T-helper 2 cell treated with Interferon-gamma antibody and Interleukin-4, amounts not matched to agents 5 μg/mL and 100 μg/mL, for 36 hours (primary cell): ENCODE results near the gene CCT8L2.
"Not testable (repeated sequence)": the region's sequence is repeated elsewhere in the genome, so short reads cannot be mapped to it uniquely, and the experiment has no call there.

Experiments
- DNase-seq: peaks from one replicate; pipeline ENCODE4 v3.0.0; 2021; ENCODE audit warnings: low spot score
- H3K27ac Mint-ChIP-seq: one replicate; pipeline ENCODE4 v1.8.0; 2021; ENCODE audit warnings: mild to moderate bottlenecking, mixed read lengths
- H3K27me3 Mint-ChIP-seq: one replicate; pipeline ENCODE4 v1.8.0; 2021; ENCODE audit warnings: low read depth, mixed read lengths
- H3K36me3 Mint-ChIP-seq: one replicate; pipeline ENCODE4 v1.8.0; 2021; ENCODE audit warnings: low read depth, mixed read lengths
- H3K4me1 Mint-ChIP-seq: one replicate; pipeline ENCODE4 v1.8.0; 2021; ENCODE audit warnings: low read depth, mixed read lengths
- H3K4me3 Mint-ChIP-seq: one replicate; pipeline ENCODE4 v1.8.0; 2022; ENCODE audit warnings: mild to moderate bottlenecking, moderate library complexity, mixed read lengths
- H3K9me3 Mint-ChIP-seq: one replicate; pipeline ENCODE4 v1.8.0; 2021; ENCODE audit warnings: mixed read lengths

Gene CCT8L2

DNA sequence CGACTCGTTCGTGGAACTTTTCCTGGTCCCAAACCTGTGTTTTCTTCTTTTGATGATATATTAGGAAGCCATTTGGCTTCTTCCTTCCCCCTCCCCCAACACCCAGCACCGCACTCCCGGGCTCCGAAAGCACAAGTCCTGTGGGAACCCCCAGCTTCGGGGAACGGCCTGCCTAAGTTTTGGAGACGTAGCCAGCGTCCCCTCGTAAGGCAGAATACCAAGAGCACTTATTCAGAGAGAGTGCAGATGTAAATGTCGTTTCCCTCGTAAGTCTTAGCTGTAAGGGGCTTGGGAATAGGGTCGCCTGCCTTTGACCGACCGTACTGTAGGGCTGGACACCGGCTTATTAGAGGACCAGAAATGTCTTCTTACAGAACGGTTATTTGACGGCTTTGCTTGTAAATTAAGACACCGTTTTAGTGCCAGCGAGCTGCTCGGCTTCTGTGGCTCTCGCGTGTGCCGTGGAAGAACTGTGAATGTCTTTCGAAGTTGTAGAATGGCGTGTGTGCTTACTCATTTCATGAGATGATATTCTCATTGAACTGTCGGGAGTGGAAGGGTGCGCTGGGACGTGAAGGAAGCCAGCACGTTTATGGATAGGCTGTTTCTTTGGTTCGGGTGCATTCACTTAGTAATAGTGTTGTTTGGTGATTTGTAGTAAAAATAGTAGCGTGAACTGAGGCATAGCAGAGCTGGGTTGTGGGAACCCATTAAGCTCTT, 10.3 kb upstream of the CCT8L2 start:
- not testable (repeated sequence) for DNase-seq, H3K27ac Mint-ChIP-seq, H3K4me1 Mint-ChIP-seq, H3K36me3 Mint-ChIP-seq, H3K9me3 Mint-ChIP-seq
- H3K27me3 Mint-ChIP-seq, result peaks cover 38% of the 10 kb centered on the region
- peak overlapping the region; percentile 35 for H3K4me3 Mint-ChIP-seq

DNA sequence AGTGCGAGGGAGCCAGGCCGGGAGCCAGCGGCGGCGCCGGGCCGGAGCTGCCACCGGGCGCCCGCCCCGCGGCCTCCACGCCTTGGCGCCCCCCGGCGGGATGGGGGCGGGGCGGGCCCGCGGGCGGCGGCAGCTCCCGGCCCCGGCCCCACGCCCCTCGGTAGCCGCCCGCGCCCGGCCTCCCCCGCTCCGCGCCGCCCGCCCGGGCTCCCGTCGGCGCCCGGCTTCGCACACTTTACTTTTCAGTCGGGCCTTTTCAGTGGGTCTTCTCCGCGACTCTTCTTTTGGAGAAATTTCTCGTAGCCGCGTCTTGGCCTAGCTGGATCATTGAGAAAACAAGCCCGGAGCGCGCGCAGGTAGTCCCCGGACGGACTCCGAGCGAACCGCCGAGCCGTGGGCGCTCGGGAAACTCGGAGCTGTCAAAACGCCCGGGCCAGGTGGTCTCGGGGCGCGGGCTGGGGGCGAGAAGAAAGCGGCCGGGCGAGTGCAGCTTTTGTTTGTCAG, 9.7 kb upstream of the CCT8L2 start:
- not testable (repeated sequence) for H3K9me3 Mint-ChIP-seq, H3K4me1 Mint-ChIP-seq, H3K4me3 Mint-ChIP-seq, H3K36me3 Mint-ChIP-seq, DNase-seq, H3K27ac Mint-ChIP-seq
- peaks cover 38% of the 10 kb centered on the region for H3K27me3 Mint-ChIP-seq

DNA sequence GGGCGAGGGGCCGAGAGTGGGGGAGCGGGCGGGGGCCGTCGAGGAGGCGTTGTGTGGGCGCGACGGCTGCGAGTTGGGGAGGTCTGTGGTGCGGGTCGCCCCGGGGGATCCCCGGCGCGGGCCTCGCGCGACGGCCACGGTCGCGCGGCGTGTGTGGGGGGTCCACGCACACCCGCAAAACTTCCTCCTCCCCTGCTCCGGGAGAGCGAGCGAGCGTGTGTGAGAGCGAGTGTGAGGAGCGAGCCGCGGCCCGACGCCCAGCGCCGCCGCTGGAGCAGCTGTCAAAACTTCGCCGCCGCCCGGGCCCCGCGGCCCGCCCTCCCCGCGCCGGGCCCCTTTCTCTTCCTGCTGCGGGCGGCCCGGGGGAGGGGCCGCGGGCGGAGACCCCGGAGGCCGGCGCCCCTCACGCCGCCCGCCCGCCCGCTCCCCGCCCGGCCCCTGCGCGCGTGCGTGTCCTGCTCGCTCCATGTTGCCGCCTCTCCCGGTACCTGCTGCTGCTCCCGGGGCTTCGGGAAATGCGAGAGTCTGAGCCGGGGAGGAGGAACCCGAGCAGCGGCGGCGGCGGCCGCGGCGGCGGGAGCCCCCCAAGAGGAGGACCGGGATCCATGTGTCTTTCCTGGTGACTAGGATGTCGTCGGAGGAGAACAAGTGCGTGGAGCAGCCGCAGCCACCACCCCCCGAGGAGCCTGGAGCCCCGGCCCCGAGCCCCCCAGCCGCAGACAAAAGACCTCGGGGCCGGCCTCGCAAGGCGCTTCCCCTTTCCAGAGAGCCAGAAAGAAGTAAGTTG, 9.0 kb upstream of the CCT8L2 start:
- H3K4me3 Mint-ChIP-seq, result no peak overlapping the region
- H3K36me3 Mint-ChIP-seq, result no peaks in the 10 kb centered on the region
- H3K9me3 Mint-ChIP-seq, result no peaks in the 10 kb centered on the region
- peaks cover 38% of the 10 kb centered on the region for H3K27me3 Mint-ChIP-seq
- H3K27ac Mint-ChIP-seq, result no peak overlapping the region
- DNase-seq, result no peak
- H3K4me1 Mint-ChIP-seq, result peaks cover 3% of the 10 kb centered on the region

DNA sequence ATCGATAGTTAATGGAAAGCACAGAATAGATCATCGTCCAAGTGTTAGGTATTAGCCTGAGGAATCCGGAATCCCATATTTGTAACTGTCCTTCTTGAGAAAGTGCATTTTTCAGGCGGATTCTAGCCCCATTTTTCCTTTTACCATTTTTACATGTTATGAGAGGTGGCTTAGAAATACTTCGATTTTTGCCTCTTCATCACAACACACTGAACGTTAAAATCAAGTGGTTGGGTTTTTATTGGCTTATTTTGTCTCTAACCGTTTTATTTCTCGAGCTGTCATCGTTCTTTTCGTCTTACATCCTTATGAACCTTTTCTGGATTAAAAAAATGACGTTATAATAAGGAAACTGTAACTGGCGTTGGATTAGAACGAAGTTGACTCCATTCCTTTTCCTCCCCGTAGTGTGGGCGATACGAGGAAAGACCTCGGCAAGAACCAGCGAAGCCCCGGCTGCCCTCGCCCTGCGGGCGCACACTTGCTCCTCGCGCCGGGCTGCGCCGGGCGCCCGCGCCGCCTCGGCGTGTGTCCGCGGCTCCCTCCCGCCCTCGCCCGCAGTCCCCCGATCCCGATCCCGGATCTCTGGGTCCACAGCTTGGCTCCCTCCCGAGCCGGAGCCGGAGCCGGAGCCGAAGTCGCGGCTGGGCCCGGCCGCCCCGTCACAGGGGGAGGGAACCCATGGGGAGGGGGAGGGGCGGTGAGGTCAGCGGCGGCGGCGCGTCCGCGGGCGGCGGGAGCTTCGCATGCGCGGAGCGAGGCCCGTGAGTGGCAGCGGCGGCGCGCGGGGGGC, 8.2 kb upstream of the CCT8L2 start:
- H3K36me3 Mint-ChIP-seq, H3K4me1 Mint-ChIP-seq, H3K9me3 Mint-ChIP-seq: not testable (repeated sequence)
- H3K27ac Mint-ChIP-seq, result peak overlapping the region; percentile 26
- peaks cover 38% of the 10 kb centered on the region for H3K27me3 Mint-ChIP-seq
- peak overlapping the region; percentile 60 for H3K4me3 Mint-ChIP-seq
- peak; percentile 19 for DNase-seq

DNA sequence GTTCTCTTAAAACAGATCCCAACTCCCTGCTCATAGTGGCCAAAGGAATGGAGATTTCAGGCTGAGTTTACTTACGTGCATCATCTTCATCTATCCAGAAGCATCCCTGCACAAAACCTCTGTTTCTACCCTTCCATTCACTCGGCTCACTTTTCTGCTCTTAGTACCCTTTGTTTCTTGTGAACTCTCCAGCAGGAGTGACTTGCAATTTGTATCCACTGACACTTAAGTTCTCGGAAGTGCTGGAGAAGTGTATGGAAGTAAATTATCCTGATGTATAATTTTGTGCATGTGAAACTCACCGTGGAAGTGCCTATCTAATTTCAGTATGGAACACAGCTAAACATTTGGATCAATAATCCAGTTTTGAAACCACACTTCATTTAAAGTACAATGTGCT, 7.0 kb upstream of the CCT8L2 start:
- H3K9me3 Mint-ChIP-seq, H3K36me3 Mint-ChIP-seq, H3K27ac Mint-ChIP-seq, H3K4me3 Mint-ChIP-seq, DNase-seq, H3K4me1 Mint-ChIP-seq: not testable (repeated sequence)
- H3K27me3 Mint-ChIP-seq, result peaks cover 36% of the 10 kb centered on the region

DNA sequence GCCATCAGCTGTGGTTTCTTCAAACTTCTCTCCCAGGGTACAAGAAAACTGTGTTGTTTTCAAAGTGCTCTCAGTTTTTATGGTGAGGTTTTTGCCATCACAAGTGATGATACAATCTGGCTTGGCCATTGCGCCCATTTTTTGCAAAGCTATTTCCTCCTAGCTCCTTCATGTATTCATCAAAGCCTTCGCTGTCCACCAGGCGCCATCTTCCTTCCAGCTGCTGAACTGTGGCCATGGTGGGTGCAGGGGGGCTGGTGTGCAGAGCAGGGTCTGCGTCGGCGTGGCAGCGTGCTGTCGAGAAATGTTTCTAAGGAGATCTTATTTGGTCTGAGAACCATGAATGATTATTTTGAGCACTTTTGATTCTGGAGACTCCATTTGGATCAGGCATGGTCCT, 2.6 kb upstream of the CCT8L2 start:
- H3K36me3 Mint-ChIP-seq, H3K4me3 Mint-ChIP-seq, DNase-seq, H3K27ac Mint-ChIP-seq, H3K4me1 Mint-ChIP-seq, H3K9me3 Mint-ChIP-seq: not testable (repeated sequence)
- H3K27me3 Mint-ChIP-seq, result peaks cover 11% of the 10 kb centered on the region

DNA sequence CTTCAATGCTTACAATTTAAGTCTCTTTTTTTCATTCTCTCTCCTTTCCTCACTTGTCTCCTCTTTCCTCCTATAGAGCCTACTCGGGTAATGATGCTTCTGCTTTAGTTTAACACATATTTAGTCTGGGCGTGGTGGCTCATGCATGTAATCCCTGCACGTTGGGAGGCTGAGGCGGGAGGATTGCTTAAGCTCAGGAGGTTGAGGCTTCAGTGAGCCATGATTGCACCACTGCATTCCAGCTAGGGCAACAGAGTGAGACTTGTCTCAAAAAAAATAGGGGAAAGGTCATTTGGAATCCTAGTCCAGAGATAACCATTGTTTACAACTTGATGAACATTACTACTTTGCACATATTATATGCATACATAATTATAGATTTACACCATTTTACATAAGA, 1.4 kb upstream of the CCT8L2 start:
- no peaks in the 10 kb centered on the region for H3K27me3 Mint-ChIP-seq
- no peak overlapping the region for H3K27ac Mint-ChIP-seq
- H3K4me1 Mint-ChIP-seq, result no peaks in the 10 kb centered on the region
- no peak overlapping the region for H3K4me3 Mint-ChIP-seq
- DNase-seq, result no peak
- no peaks in the 10 kb centered on the region for H3K36me3 Mint-ChIP-seq
- no peaks in the 10 kb centered on the region for H3K9me3 Mint-ChIP-seq

DNA sequence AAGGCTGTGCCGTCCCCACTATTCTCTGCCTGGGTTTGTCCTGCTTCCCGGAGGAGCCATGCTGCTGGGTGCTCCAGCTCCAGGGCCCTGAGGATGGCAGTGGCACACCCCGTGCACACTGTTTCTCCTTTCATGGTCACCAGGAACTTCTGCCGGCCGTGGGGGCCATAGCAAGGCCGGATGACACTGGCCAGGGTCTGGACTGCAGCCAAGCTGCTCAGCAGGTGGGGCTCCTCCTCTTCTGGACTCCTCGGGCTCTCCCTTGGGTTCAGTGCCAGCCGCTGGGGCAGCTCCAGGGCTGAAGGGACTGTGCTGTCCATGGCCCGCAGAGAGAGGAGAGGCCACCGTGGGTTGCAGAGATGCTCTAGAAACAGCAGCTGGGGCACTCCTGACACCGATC, 379 bp downstream of the CCT8L2 start:
- not testable (repeated sequence) for H3K9me3 Mint-ChIP-seq, H3K4me1 Mint-ChIP-seq, H3K4me3 Mint-ChIP-seq

DNA sequence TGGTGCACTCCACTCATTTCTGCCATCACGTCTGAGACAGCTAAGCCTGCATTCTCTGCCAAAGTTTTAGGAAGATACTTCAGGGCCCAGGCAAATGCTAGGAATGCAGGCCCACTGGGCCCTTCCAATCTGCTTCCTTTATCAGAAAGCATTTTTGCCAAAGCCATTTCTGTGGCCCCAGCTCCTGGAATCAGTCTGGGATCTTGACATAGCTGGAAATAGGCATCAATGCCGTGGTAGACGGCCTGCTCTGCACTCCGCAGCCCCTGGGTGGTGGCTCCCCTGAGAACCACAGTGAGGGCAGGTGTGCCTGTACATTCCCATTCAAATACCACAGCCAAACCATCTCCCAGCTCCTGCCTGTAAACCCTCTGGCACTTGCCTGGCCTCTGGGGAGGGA, 1.5 kb downstream of the CCT8L2 start:
- H3K36me3 Mint-ChIP-seq, result not testable (repeated sequence)

More for the DNA sequence above, 379 bp downstream of the CCT8L2 start:
- not testable (repeated sequence) for H3K27me3 Mint-ChIP-seq, H3K36me3 Mint-ChIP-seq, DNase-seq, H3K27ac Mint-ChIP-seq

DNA sequence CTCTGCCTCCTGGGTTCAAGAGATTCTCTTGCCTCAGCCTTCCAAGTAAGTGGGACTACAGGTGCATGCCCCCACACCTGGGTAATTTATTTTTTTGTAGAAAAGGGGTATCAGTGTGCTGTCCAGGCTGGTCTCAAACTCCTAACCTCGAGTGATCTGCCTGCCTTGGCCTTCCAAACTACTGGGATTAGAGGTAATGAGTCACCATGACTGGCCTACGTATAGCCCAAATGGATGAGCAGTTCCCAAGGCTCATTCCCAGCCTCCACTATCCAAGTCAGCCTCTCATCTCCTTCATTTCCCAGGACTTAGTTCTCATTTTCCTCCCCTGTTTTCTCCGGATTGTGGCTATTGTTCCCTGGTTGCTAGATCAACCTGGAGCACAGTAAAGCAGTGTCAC, 5.6 kb downstream of the CCT8L2 start:
- no peaks in the 10 kb centered on the region for H3K4me1 Mint-ChIP-seq
- no peak overlapping the region for H3K27ac Mint-ChIP-seq
- no peaks in the 10 kb centered on the region for H3K9me3 Mint-ChIP-seq
- H3K4me3 Mint-ChIP-seq, result no peak overlapping the region
- H3K36me3 Mint-ChIP-seq, result no peaks in the 10 kb centered on the region
- DNase-seq, result no peak
- no peaks in the 10 kb centered on the region for H3K27me3 Mint-ChIP-seq

More for the DNA sequence above, 1.5 kb downstream of the CCT8L2 start:
- DNase-seq, H3K27me3 Mint-ChIP-seq, H3K9me3 Mint-ChIP-seq, H3K4me3 Mint-ChIP-seq, H3K27ac Mint-ChIP-seq, H3K4me1 Mint-ChIP-seq: not testable (repeated sequence)

DNA sequence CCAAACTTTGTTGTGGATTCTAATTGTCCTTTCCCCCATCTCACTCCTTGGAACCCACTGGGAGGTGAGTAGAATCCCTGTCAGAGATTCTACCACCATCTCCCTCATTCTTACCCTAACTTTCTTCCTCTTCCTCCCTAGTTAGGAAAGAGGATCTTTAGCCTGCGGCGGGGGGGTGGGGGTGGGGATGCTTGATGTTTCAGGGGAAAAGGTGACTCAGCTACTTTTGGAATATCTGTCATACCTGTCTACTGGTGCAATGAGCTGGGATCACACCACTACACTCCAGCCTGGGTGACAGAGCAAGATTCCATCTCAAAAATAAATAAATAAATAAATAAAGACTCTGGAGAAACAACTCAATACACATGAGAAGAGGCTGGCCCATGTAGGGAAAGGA, 6.4 kb downstream of the CCT8L2 start:
- H3K4me3 Mint-ChIP-seq, result no peak overlapping the region
- no peak overlapping the region for H3K27ac Mint-ChIP-seq
- no peaks in the 10 kb centered on the region for H3K9me3 Mint-ChIP-seq

DNA sequence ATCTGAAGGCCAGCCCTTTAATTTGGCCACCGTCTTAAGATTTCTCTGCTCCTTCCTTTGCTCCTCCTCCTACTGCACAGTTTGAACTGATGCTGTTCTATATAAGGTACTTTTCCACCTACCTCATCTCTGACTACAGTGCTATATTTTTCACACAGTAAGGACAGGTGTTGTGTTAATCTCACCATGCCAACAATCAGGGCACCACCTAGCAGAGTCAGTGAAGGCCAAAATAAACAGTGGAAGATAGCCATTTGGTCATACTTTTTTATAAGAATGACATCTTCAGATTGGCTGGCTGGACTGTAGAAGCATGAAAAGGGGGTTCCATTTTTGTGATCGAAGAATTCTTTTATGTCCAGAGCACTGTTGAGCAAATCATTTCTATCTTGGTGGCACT, 11.7 kb downstream of the CCT8L2 start:
- DNase-seq, H3K9me3 Mint-ChIP-seq, H3K4me1 Mint-ChIP-seq, H3K36me3 Mint-ChIP-seq, H3K4me3 Mint-ChIP-seq, H3K27ac Mint-ChIP-seq, H3K27me3 Mint-ChIP-seq: not testable (repeated sequence)

More for the DNA sequence above, 6.4 kb downstream of the CCT8L2 start:
- Mint-ChIP-seq H3K27me3 (no peaks in the 10 kb centered on the region), H3K4me1 (no peaks in the 10 kb centered on the region), H3K36me3 (no peaks in the 10 kb centered on the region)
- no peak for DNase-seq

DNA sequence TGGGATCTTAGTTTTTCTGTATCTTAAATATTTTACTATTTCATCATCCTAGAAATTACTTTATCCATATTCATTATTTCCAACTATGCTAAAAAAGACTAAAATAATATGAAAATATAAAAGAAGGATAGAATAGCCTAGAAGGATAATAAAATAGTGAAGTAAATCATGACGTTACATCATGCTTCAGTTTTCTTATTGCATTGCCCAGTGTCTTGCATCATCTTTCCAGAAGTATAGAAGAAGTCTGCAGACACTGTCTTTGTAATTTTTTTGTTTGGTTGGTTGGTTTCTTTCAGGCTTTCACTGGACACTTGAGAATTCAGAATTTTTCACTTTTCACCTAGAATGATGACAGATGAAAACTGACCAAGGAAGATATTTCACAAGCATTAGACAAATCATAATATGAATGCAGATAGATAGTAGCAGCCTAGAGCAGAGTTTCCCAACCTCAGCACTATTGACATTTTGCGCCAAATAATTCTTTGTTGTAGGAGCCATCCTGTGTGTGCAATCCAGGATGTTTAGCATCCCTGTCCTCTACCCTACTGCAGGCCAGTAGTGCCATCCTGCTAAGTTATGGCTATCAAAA, 23.3 kb downstream of the CCT8L2 start:
- not testable (repeated sequence) for H3K9me3 Mint-ChIP-seq, H3K4me1 Mint-ChIP-seq, H3K27me3 Mint-ChIP-seq, DNase-seq, H3K27ac Mint-ChIP-seq, H3K36me3 Mint-ChIP-seq, H3K4me3 Mint-ChIP-seq

DNA sequence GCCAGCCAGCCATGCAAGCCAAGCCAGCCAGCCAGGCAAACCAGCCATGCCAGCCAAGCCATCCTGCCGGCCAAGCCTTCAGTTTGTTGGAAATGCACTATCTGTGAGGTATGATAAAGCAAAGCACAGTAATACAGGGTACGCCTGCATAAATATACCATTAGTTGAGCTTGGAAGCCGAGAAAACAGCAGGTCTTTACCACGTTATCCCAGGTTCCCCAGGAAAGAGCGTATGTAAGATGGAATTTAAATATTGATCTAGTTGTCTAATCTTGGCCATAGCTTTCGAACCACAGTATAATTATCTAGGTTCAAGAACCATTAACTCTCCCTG, 24.2 kb downstream of the CCT8L2 start:
- Mint-ChIP-seq H3K4me1 (no peaks in the 10 kb centered on the region), H3K4me3 (no peak overlapping the region), H3K9me3 (no peaks in the 10 kb centered on the region), H3K27ac (no peak overlapping the region), H3K27me3 (no peaks in the 10 kb centered on the region), H3K36me3 (no peaks in the 10 kb centered on the region)
- no peak for DNase-seq
